Neural crest cell (in vitro differentiated cells): ENCODE results near the gene UGT1A10. TPM values are rescaled to one million over a fixed set of nuclear protein-coding genes. Genes with fewer than 3 reads are reported as not detected.
"Not testable (repeated sequence)": the region's sequence is repeated elsewhere in the genome, so short reads cannot be mapped to it uniquely, and the experiment has no call there.

Experiments used
- DNase-seq: peaks from one replicate; pipeline ENCODE4 v3.0.0; 2021; ENCODE audit warnings: low read depth, mixed read lengths, low spot score
- H3K27ac Mint-ChIP-seq: one replicate; pipeline ENCODE4 v1.8.0; 2021; ENCODE audit warnings: mild to moderate bottlenecking, mixed read lengths; ENCODE audit not compliant: unreplicated experiment
- H3K27me3 Mint-ChIP-seq: 2 replicates; pipeline ENCODE4 v1.8.0; 2021; ENCODE audit warnings: low read depth, mild to moderate bottlenecking, mixed read lengths
- H3K36me3 Mint-ChIP-seq: 2 replicates; pipeline ENCODE4 v1.8.0; 2021; ENCODE audit warnings: low read depth, mild to moderate bottlenecking, mixed read lengths
- H3K4me1 Mint-ChIP-seq: 2 replicates; pipeline ENCODE4 v1.8.0; 2021; ENCODE audit warnings: mixed read lengths
- H3K4me3 Mint-ChIP-seq: one replicate; pipeline ENCODE4 v1.8.0; 2021; ENCODE audit warnings: mild to moderate bottlenecking, mixed read lengths
- H3K9me3 Mint-ChIP-seq: 2 replicates; pipeline ENCODE4 v1.8.0; 2021; ENCODE audit warnings: mixed read lengths
- total RNA-seq: library from RNA; stranded (reverse); gene quantifications from 2 replicates; pipeline ENCODE4 v1.2.1, GENCODE V29; 2021
- TF ChIP-seq, protein P1 (sequence below): fragments of 200-600 bp; sonication (generic); conservative IDR thresholded peaks from 2 replicates; pipeline ENCODE4 v1.5.0; 2021; ENCODE audit warnings: antibody characterized with exemption, mild to moderate bottlenecking

UGT1A10 gene
- total RNA-seq, 1 donor from 2014 or later = not detected

DNA sequence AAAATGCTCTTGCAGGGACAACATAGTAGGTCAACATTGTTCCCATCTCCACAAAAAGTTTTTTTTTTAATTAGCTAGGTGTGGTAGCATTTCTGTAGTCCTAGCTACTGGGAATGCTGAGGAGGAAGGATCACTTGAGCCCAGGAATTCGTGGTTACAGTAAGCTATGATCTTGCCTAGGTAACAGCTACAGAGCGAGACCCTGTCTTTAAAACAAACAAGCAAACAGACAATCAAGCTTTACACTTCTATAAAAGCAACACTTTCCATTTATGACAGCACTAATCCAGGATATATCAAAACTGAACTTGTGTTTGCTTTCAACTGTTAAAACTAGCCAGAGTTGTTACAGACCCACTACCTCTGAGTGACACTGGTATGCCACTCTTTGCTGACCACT, 104.6 kb downstream of the UGT1A10 start:
- TF ChIP-seq, protein P1, sequence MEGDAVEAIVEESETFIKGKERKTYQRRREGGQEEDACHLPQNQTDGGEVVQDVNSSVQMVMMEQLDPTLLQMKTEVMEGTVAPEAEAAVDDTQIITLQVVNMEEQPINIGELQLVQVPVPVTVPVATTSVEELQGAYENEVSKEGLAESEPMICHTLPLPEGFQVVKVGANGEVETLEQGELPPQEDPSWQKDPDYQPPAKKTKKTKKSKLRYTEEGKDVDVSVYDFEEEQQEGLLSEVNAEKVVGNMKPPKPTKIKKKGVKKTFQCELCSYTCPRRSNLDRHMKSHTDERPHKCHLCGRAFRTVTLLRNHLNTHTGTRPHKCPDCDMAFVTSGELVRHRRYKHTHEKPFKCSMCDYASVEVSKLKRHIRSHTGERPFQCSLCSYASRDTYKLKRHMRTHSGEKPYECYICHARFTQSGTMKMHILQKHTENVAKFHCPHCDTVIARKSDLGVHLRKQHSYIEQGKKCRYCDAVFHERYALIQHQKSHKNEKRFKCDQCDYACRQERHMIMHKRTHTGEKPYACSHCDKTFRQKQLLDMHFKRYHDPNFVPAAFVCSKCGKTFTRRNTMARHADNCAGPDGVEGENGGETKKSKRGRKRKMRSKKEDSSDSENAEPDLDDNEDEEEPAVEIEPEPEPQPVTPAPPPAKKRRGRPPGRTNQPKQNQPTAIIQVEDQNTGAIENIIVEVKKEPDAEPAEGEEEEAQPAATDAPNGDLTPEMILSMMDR = no peak
- Mint-ChIP-seq H3K9me3 (peaks cover 6% of the 10 kb centered on the region), H3K4me1 (no peaks in the 10 kb centered on the region), H3K36me3 (no peaks in the 10 kb centered on the region), H3K27ac (no peak overlapping the region), H3K4me3 (no peak overlapping the region), H3K27me3 (no peaks in the 10 kb centered on the region)
- DNase-seq = no peak

DNA sequence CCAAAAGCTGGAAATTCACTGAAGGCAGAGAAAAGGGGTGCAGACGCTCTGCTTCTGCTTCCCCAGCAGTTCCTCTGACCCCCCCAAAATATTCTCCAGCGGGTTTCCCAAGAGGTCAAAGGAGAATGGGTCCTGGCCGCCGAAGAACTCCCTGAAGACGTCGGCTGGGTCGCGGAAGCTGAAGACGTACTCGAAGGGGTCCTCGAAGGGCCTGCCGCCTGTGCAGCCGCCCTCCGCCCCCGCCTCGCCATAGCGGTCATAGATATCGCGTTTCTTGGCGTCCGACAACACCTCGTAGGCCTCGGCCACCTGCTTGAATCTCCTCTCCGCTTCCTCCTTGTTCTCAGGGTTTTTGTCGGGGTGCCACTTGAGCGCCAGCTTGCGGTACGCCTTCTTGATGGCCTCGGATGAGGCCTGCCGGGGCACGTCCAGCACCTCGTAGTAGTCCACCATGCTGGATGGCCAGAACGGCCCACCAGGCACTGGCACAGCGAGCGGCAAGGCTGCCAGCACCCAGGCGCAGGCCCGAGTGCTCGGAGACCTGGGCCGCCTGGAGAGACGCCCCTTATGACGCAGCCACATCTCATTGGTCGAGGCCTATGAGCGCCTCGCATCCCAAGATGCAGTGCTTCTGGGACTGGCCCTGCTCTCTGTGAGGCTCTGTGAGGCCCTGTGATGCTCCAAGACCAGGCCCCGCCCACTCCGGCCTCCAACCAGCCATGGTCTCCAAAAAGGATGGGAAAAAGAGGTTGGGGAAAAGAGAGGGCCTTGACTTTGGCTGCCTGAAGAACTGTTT, 107.4 kb downstream of the UGT1A10 start:
- no peak overlapping the region for H3K4me3 Mint-ChIP-seq

DNA sequence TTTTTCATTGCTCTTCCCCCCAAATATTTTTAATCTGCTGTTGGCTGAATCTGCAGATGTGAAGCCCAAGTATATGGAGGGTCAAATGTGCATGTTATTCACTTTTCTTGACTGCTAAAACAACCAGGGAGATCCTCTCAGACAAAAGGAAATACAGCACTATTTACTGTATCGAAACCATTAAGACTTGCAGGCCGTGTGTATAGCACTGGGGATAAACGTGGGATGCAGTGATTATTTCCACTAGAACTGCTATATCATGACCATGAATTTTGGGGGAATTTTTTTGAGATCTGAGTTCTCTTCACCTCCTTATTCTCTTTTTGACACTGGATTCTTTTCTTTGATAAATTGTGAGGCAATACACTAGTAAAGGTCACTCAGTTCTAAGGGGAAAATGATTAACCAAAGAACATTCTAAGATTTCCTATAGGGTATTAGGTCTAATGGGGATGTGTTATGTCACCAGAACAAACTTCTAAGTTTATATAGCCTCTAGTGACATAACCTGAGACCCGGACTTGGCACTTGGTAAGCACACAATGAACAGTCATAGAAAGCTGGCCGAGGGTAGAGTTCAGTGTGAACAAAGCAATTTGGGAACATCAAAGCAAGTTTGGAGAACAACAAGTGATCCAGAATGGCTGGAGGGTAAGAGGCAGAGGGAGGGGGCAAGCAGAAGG, 109.0 kb downstream of the UGT1A10 start:
- H3K4me1 Mint-ChIP-seq = no peaks in the 10 kb centered on the region
- TF ChIP-seq, protein P1 = no peak
- peaks cover 14% of the 10 kb centered on the region for H3K9me3 Mint-ChIP-seq
- H3K4me3 Mint-ChIP-seq = no peak overlapping the region
- DNase-seq = no peak
- peaks cover 3% of the 10 kb centered on the region for H3K27me3 Mint-ChIP-seq
- H3K27ac Mint-ChIP-seq = no peak overlapping the region
- H3K36me3 Mint-ChIP-seq = peaks cover 9% of the 10 kb centered on the region

More for the DNA sequence above, 107.4 kb downstream of the UGT1A10 start:
- H3K36me3 Mint-ChIP-seq = peaks cover 3% of the 10 kb centered on the region
- H3K4me1 Mint-ChIP-seq = no peaks in the 10 kb centered on the region
- TF ChIP-seq, protein P1 = no peak
- H3K27ac Mint-ChIP-seq = no peak overlapping the region
- DNase-seq = no peak
- H3K27me3 Mint-ChIP-seq = peaks cover 3% of the 10 kb centered on the region
- H3K9me3 Mint-ChIP-seq = peaks cover 6% of the 10 kb centered on the region

DNA sequence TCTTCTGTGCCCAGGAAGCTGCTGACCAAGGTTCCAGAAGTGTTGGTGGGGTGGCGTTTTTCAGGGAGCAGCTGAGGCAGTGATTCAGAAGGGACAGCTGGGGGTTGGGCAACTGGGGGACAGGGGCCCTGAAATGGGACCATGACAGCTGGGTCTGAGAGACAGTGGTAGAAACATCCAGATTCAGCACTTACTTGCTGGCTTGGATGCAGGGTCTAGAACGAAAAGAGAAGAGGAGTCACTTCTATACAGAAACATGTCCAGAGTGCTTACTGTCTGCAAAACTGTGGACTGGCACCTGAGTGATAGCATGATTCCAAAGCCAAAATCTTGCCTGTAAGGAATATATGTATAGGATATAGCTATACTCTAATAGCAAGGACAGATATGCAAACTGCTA, 109.6 kb downstream of the UGT1A10 start:
- peaks cover 14% of the 10 kb centered on the region for H3K9me3 Mint-ChIP-seq
- H3K36me3 Mint-ChIP-seq, H3K4me1 Mint-ChIP-seq, DNase-seq, H3K27ac Mint-ChIP-seq, H3K4me3 Mint-ChIP-seq, H3K27me3 Mint-ChIP-seq: not testable (repeated sequence)

DNA sequence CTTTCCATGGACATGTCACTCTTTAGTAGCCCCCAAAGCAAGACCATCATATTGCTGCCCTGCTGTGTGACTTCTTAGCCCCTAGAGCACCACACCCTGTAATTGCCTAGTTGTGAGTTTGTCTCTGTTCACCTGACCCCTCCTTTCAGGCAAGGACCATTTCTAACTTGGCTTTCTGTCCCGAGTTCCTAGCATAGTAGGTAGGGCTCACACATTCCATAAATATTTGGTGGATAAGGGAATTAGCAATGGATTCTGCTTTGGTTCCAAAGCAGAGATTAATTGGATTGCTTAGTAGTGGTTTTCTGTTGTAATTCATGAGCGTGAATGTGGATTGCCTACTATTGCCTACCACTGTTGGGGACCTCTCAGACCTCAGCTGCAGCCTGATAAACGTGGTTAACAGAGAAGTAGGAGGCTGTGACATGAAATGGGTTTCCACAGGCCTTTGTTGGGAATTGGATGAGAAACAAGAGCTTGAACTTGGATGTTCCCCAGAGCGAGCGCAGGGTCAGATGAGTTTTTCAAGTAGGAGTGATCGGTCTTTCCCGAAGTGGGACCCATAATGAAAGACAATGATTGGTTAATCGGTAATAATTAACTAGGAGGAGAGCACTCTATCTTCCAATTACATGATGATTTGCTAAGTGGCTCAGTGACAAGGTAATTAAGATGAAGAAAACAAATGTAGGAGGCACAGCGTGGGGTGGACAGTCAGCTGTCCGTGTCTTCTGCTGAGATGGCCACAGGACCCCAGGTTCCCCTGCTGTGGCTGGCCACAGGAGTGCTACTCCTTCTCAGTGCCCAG, 110.4 kb downstream of the UGT1A10 start:
- Mint-ChIP-seq H3K36me3 (peaks cover 14% of the 10 kb centered on the region), H3K9me3 (peaks cover 18% of the 10 kb centered on the region), H3K27me3 (peaks cover 3% of the 10 kb centered on the region), H3K4me1 (no peaks in the 10 kb centered on the region), H3K27ac (no peak overlapping the region), H3K4me3 (no peak overlapping the region)
- TF ChIP-seq, protein P1 = no peak
- DNase-seq = no peak

DNA sequence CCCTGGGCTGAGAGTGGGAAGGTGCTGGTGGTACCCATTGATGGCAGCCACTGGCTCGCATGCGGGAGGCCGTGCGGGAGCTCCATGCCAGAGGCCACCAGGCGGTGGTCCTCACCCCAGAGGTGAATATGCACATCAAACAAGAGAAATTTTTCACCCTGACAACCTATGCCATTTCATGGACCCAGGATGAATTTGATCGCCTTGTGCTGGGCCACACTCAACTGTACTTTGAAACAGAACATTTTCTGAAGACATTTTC, 111.0 kb downstream of the UGT1A10 start:
- TF ChIP-seq, protein P1 = no peak
- Mint-ChIP-seq H3K4me1 (no peaks in the 10 kb centered on the region), H3K27ac (no peak overlapping the region), H3K27me3 (peaks cover 3% of the 10 kb centered on the region), H3K36me3 (peaks cover 19% of the 10 kb centered on the region), H3K4me3 (no peak overlapping the region), H3K9me3 (peaks cover 20% of the 10 kb centered on the region)
- DNase-seq = no peak

DNA sequence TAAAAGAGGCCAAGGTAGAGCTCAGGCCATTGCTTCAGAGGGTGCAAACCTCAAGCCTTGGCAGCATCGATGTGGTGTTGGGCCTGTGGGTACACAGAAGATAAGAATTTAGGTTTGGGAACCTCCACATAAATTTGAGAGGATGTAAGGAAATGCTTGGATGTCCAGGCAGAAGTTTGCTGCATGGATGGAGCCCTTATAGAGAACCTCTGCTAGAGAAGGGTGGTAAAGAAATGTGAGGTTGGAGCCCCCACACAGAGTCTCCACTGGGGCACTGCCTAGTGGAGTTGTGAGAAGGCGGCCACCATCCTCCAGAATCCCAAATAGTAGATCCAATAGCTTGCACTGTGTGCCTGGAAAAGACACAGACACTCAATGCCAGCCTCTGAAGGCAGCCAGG, 114.4 kb downstream of the UGT1A10 start:
- peaks cover 27% of the 10 kb centered on the region for H3K9me3 Mint-ChIP-seq
- not testable (repeated sequence) for H3K27me3 Mint-ChIP-seq, H3K4me1 Mint-ChIP-seq, H3K27ac Mint-ChIP-seq, DNase-seq, H3K4me3 Mint-ChIP-seq
- peaks cover 19% of the 10 kb centered on the region for H3K36me3 Mint-ChIP-seq

DNA sequence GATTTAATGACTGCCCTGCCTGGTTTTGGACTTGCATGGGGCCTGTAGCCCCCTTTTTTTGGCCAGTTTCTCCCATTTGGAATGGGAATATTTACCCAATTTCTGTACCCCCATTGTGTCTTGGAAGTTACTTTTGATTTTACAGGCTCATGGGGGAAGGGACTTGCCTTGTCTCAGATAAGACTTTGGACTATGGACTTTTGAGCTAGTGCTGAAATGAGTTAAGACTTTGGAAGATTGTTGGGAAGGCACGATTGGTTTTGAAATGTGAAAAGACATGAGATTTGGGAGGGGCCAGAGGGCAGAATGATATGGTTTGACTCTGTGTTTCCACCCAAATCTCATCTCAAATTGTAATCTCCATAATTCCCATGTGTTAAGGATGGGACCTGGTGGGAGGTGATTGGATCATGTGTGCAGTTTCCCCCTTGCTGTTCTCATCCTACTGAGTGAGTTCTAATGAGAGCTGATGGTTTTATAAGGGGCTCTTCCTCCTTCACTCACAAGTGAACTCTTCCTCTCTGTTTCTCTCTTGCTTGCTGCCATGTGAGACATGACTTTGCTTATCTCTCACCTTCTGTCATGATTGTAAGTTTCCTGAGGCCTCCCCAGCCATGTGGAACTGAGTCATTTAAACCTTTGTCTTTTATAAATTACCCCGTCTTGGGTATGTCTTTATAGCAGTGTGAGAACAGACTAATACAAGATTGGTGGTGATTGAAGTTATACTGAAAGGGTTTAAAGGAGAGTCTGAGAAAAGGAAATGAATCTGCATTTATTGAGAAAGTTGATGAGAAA, 115.2 kb downstream of the UGT1A10 start:
- not testable (repeated sequence) for DNase-seq, H3K27ac Mint-ChIP-seq, H3K4me1 Mint-ChIP-seq, H3K27me3 Mint-ChIP-seq, H3K4me3 Mint-ChIP-seq
- H3K9me3 Mint-ChIP-seq = peaks cover 27% of the 10 kb centered on the region
- H3K36me3 Mint-ChIP-seq = peaks cover 19% of the 10 kb centered on the region
